Ammon's horn (tissue), 1 donor: Measurements from ENCODE around the gene RFESD.
A peak's percentile ranks its signal among the peaks of the same experiment; 100 is the strongest.

Experiments used
- DNase-seq: peaks from one replicate; pipeline ENCODE4 v3.0.0-alpha.2; 2016; ENCODE audit warnings: low spot score

Gene RFESD

GRCh38 chr5:95646569-95647431 lies at the start of gene RFESD:
Gene RFESD (plus strand): TSS chr5:95646777. CDS start chr5:95652272, 5,495 bp downstream.
- DNase-seq: peak; percentile 97

GRCh38 chr5:95599252-95599651 lies 47.3 kb upstream of the RFESD start:
- DNase-seq: no peak

GRCh38 chr5:95600557-95600956 lies 46.0 kb upstream of the RFESD start:
- no peak for DNase-seq

- DNase-seq: no peak
Observed at GRCh38 chr5:95605786-95606185, 40.8 kb upstream of the RFESD start.

GRCh38 chr5:95606419-95606818 lies 40.2 kb upstream of the RFESD start:
- no peak for DNase-seq

GRCh38 chr5:95609711-95610110 lies 36.9 kb upstream of the RFESD start:
- no peak for DNase-seq

- DNase-seq: no peak
Observed at GRCh38 chr5:95610546-95610945, 36.0 kb upstream of the RFESD start.

- no peak for DNase-seq
Observed at GRCh38 chr5:95611396-95611795, 35.2 kb upstream of the RFESD start.

GRCh38 chr5:95613514-95613913 lies 33.1 kb upstream of the RFESD start:
- no peak for DNase-seq

- no peak for DNase-seq
Observed at GRCh38 chr5:95615164-95615467, 31.5 kb upstream of the RFESD start.

GRCh38 chr5:95617057-95617456 lies 29.5 kb upstream of the RFESD start:
- no peak for DNase-seq

GRCh38 chr5:95619096-95619495 lies 27.5 kb upstream of the RFESD start:
- peak; percentile 18 for DNase-seq

- DNase-seq: no peak
Observed at GRCh38 chr5:95619514-95620029, 27.0 kb upstream of the RFESD start.

GRCh38 chr5:95620030-95620869 lies 26.3 kb upstream of the RFESD start, which contains the start of gene GPR150:
Gene GPR150 (plus strand): TSS chr5:95620087. CDS start chr5:95620276, 189 bp downstream.
- DNase-seq: peak; percentile 62

GRCh38 chr5:95620870-95621838 lies 25.4 kb upstream of the RFESD start:
- DNase-seq: peak; percentile 7

GRCh38 chr5:95621839-95622629 lies 24.5 kb upstream of the RFESD start:
- no peak for DNase-seq

- no peak for DNase-seq
Observed at GRCh38 chr5:95623706-95624105, 22.9 kb upstream of the RFESD start.

- DNase-seq: no peak
Observed at GRCh38 chr5:95624368-95624767, 22.2 kb upstream of the RFESD start.

GRCh38 chr5:95626701-95627100 lies 19.9 kb upstream of the RFESD start:
- no peak for DNase-seq

GRCh38 chr5:95627971-95628810 lies 18.4 kb upstream of the RFESD start:
- DNase-seq: no peak
